Bone marrow (tissue), 2 donors: ENCODE measurements around the gene COPE.

Experiments used
- DNase-seq, 2 donors: peaks; one replicate each; lab custom pipeline; 2025; lab: John Stamatoyannopoulos, UW

Gene COPE

GRCh38 chr19:18867751-18868150, 51.4 kb downstream of the COPE start:
- no peak for DNase-seq

- no peak for DNase-seq
Observed at GRCh38 chr19:18867199-18867598, 52.0 kb downstream of the COPE start.

GRCh38 chr19:18866800-18867123, 52.4 kb downstream of the COPE start:
- DNase-seq: no peak

GRCh38 chr19:18865973-18866799, 53.0 kb downstream of the COPE start:
- DNase-seq: peak; percentile 1 to 26

- DNase-seq: no peak
Observed at GRCh38 chr19:18865106-18865972, 53.8 kb downstream of the COPE start.

- no peak for DNase-seq
Observed at GRCh38 chr19:18863843-18864362, 55.3 kb downstream of the COPE start.

- DNase-seq: no peak
Observed at GRCh38 chr19:18862976-18863842, 56.0 kb downstream of the COPE start.

- DNase-seq: no peak
Observed at GRCh38 chr19:18861917-18862316, 57.3 kb downstream of the COPE start.

- DNase-seq: no peak
Observed at GRCh38 chr19:18861235-18861634, 58.0 kb downstream of the COPE start.

GRCh38 chr19:18860725-18861124, 58.5 kb downstream of the COPE start:
- no peak for DNase-seq

GRCh38 chr19:18860302-18860700, 58.9 kb downstream of the COPE start:
- no peak for DNase-seq

GRCh38 chr19:18859676-18860301, 59.4 kb downstream of the COPE start:
- no peak for DNase-seq

GRCh38 chr19:18858906-18859646, 60.1 kb downstream of the COPE start:
- no peak for DNase-seq

- no peak for DNase-seq
Observed at GRCh38 chr19:18857223-18857622, 62.0 kb downstream of the COPE start.

- DNase-seq: no peak
Observed at GRCh38 chr19:18856385-18857126, 62.6 kb downstream of the COPE start.

- DNase-seq: no peak
Observed at GRCh38 chr19:18855647-18856384, 63.4 kb downstream of the COPE start.

GRCh38 chr19:18854982-18855381, 64.2 kb downstream of the COPE start:
- DNase-seq: no peak

- DNase-seq: no peak
Observed at GRCh38 chr19:18853755-18854427, 65.3 kb downstream of the COPE start.

GRCh38 chr19:18852648-18853047, 66.5 kb downstream of the COPE start:
- no peak for DNase-seq
